ENCODE results near the gene PRKG1. TPM values are rescaled to one million over a fixed set of nuclear protein-coding genes. Genes with fewer than 3 reads are reported as not detected.

The PRKG1 gene
- total RNA-seq, 1 donor from 2014 or later: 17.9 TPM

GRCh38 chr10:52287866-52288265 is 1213.6 kb downstream of the PRKG1 start:
- intact Hi-C loops (cut with DNase I): no loop called here
- Histone ChIP-seq H3K27me3 (no peaks in the 10 kb centered on the region), H3K4me3 (no peak overlapping the region), H3K27ac (no peak overlapping the region), H3K9me3 (no peaks in the 10 kb centered on the region), H3K36me3 (no peaks in the 10 kb centered on the region), H3K4me1 (no peaks in the 10 kb centered on the region)
- TF ChIP-seq POLR2AphosphoS5 (IDR thresholded peaks at IDR 0.05; ENCODE audit: insufficient read depth in 1 of 2, low read depth in 1 of 2) (no peak), POLR2A (IDR thresholded peaks at IDR 0.05) (no peak), CTCF (IDR thresholded peaks at IDR 0.05) (no peak)
- no peak for DNase-seq (ENCODE audit: extremely low spot score in 2 of 2)

- Histone ChIP-seq H3K4me1 (no peaks in the 10 kb centered on the region), H3K36me3 (no peaks in the 10 kb centered on the region), H3K27me3 (no peaks in the 10 kb centered on the region), H3K4me3 (no peak overlapping the region), H3K27ac (no peak overlapping the region), H3K9me3 (no peaks in the 10 kb centered on the region)
- no peak for TF ChIP-seq POLR2A (IDR thresholded peaks at IDR 0.05)
- no peak for TF ChIP-seq CTCF (IDR thresholded peaks at IDR 0.05)
- no peak for TF ChIP-seq POLR2AphosphoS5 (IDR thresholded peaks at IDR 0.05; ENCODE audit: insufficient read depth in 1 of 2, low read depth in 1 of 2)
- intact Hi-C loops (cut with DNase I): no loop called here
- no peak for DNase-seq (ENCODE audit: extremely low spot score in 2 of 2)
Observed at GRCh38 chr10:52297747-52298146, 1223.5 kb downstream of the PRKG1 start.

GRCh38 chr10:52300599-52301277 is 1226.5 kb downstream of the PRKG1 start:
- intact Hi-C loops (cut with DNase I): no loop called here
- no peak overlapping the region for H3K4me3 ChIP-seq

GRCh38 chr10:52308251-52309031 is 1234.2 kb downstream of the PRKG1 start:
- Histone ChIP-seq H3K27ac (peak overlapping the region; percentile 56), H3K36me3 (no peaks in the 10 kb centered on the region), H3K4me1 (peaks cover 10% of the 10 kb centered on the region), H3K4me3 (peak overlapping the region; percentile 32 to 48), H3K9me3 (no peaks in the 10 kb centered on the region), H3K27me3 (no peaks in the 10 kb centered on the region)
- intact Hi-C loops (cut with DNase I): no loop called here
- TF ChIP-seq POLR2AphosphoS5 (IDR thresholded peaks at IDR 0.05; ENCODE audit: insufficient read depth in 1 of 2, low read depth in 1 of 2): peak in 1 of 2 donors; percentile 18
- TF ChIP-seq POLR2A (IDR thresholded peaks at IDR 0.05): no peak
- TF ChIP-seq CTCF (IDR thresholded peaks at IDR 0.05): peak in 2 of 3 experiments; percentile 46 to 67
- DNase-seq (ENCODE audit: extremely low spot score in 2 of 2): no peak

More at GRCh38 chr10:52300599-52301277, 1226.5 kb downstream of the PRKG1 start:
- H3K36me3 ChIP-seq: no peaks in the 10 kb centered on the region
- no peaks in the 10 kb centered on the region for H3K27me3 ChIP-seq
- TF ChIP-seq CTCF (IDR thresholded peaks at IDR 0.05) (no peak), POLR2AphosphoS5 (IDR thresholded peaks at IDR 0.05; ENCODE audit: insufficient read depth in 1 of 2, low read depth in 1 of 2) (no peak), POLR2A (IDR thresholded peaks at IDR 0.05) (no peak)
- no peak for DNase-seq (ENCODE audit: extremely low spot score in 2 of 2)
- no peaks in the 10 kb centered on the region for H3K4me1 ChIP-seq
- no peak overlapping the region for H3K27ac ChIP-seq
- H3K9me3 ChIP-seq: no peaks in the 10 kb centered on the region

- Histone ChIP-seq H3K9me3 (no peaks in the 10 kb centered on the region), H3K27me3 (no peaks in the 10 kb centered on the region), H3K4me1 (peaks cover 18% of the 10 kb centered on the region), H3K27ac (no peak overlapping the region), H3K36me3 (no peaks in the 10 kb centered on the region), H3K4me3 (peak overlapping the region; percentile 45 to 61)
- DNase-seq (ENCODE audit: extremely low spot score in 2 of 2): no peak
- intact Hi-C loops (cut with DNase I): no loop called here
- TF ChIP-seq CTCF (IDR thresholded peaks at IDR 0.05): no peak
- TF ChIP-seq POLR2AphosphoS5 (IDR thresholded peaks at IDR 0.05; ENCODE audit: insufficient read depth in 1 of 2, low read depth in 1 of 2): no peak
- no peak for TF ChIP-seq POLR2A (IDR thresholded peaks at IDR 0.05)
Observed at GRCh38 chr10:52312942-52313255, 1238.6 kb downstream of the PRKG1 start.
